HG03097 (cell line): ENCODE data around the gene PADI1.

Experiments
- ATAC-seq: cut with Tn5 transposase; IDR thresholded peaks from one replicate; pipeline ENCODE4 v1.9.1; 2021; ENCODE audit not compliant: unreplicated experiment, low FRiP score

PADI1 gene, protein sequence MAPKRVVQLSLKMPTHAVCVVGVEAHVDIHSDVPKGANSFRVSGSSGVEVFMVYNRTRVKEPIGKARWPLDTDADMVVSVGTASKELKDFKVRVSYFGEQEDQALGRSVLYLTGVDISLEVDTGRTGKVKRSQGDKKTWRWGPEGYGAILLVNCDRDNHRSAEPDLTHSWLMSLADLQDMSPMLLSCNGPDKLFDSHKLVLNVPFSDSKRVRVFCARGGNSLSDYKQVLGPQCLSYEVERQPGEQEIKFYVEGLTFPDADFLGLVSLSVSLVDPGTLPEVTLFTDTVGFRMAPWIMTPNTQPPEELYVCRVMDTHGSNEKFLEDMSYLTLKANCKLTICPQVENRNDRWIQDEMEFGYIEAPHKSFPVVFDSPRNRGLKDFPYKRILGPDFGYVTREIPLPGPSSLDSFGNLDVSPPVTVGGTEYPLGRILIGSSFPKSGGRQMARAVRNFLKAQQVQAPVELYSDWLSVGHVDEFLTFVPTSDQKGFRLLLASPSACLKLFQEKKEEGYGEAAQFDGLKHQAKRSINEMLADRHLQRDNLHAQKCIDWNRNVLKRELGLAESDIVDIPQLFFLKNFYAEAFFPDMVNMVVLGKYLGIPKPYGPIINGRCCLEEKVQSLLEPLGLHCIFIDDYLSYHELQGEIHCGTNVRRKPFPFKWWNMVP

DNA sequence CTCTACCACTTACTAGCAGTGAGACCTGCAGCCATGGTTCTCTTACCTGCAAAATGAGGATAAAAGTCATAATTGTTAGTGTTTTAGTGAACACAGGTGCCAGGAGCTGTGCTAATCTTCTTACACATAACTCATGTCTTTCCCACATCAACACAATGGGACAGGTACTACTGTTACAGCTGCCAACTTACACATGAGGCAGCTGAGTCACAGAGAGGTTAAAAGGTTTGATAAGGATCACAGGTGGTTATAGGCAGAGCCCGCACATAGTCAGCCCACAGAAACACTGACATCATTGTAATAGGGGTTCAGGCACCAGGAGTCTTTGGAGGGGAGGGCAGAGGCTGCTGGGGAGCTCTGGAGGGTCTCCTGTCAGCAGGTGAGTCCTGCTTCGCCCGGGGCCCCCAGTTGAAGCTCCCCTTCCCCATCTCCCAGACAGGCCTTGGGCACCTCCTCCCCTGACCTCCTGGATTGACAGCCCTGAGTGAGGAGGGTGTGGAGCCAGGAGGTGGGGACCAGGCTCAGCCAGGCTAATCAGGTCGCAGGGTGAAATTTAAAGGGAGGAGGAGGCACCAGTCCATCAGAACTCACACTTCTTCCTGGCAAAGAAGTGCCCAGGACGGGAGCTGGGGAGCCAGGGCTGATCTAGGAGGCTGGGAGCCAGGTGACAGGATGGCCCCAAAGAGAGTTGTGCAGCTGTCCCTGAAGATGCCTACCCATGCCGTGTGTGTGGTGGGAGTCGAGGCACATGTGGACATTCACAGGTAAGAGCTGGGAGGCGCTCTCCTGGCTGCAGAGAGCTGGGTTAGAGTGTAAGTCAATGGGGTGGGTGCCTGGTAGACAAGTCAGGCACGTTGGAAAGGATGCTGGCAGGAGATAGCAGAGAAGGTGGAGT is at the start of gene PADI1:
TSS of gene PADI1 (plus strand) at position 583 of the 895 bp plus-strand sequence. CDS start at position 673, 90 bp downstream.
- no peak for ATAC-seq

DNA sequence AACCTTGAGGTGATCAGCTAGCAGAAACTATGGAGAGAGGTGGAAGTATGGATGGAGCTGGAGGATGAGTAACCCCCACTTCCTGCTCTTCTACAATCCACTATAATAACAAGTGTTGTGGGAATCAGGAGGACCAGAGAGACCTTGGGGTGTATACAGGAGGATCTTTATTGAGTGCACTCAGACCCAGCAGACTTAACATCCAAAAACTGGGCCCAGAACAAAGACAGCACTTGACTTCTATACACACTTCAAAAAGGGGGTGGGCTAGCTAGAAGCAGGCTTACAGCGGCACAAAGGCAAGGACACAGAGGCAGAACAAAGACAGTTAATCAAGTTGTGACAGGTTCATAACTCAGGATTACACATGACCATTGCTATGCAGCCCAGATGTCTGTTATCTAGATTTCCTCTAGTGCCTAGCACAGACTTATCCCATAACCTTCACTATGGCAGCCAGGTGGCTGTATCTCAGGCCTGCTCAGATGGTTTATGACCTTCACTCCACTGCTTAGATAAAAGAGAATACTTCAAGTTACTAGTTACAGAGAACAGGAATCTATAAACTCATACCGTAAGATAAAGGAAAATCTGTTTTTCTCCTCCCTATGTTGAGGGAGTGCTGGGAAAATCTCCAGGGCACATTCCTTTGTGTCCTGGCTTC is 49.5 kb upstream of the PADI1 start:
- no peak for ATAC-seq

DNA sequence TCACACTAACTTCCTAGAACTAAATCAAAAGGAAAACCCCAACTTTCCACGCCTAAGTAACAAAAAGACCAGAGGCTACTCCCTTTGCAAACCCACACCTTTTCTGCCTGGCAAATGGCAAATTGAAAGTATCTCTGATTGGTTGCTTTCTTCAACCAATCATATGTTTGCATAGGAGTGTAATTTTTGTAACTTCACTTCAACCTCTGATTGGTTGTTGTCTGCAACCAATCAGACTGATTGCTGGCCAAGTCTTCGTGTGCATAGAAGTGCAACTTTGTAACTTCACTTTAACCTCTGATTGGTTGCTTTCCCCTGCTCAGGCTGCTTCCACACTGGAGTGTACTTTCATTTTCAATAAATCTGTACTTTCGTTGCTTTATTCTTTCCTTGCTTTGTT is 48.8 kb upstream of the PADI1 start:
- no peak for ATAC-seq

DNA sequence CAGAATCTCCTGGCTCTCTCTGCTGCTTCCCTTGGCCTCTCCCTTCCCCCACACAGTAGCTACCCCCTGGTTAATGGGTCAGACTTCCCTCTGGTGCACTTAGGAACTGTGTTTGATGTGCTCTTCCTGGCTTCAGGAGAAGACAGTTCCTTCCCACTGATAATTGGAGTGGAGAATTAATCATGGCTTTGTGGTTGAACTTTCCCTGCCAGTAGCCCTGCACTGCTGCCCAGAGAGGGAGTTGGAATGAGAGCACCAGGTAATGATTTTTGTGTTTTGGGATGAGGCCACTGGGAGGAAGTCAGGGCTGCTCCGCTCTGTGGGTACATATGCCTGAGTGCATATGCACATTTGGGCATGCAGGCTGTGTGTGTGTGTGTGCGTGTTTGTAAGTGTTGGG is 46.0 kb upstream of the PADI1 start:
- no peak for ATAC-seq

DNA sequence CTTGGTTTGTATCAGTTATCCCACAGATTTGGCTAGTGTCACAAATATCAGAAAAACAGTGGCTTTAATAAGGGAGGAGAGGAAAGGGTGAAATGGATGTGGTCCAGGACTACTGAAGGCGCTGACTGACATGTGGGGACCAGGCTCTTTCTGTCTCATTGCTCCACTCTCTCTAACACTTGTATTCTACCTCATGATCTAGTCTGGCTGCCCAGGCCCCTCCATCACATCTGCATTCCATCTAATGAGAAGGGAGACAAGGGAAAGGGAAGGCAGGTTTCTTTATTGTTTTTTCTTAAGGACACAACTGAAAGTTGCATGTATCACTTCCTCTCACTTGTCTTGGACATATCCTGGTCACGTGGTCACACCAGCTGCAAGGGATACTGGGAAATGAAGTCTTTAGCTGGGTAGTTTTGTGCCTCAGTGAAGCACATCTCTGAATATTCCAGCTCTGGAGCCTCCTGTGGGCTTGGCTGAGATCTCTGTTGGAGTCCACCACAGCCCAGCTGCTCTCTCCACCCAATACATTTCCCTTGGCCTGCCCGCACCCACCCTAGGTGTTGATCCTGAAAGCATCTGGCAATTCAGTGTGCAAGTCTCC is 43.7 kb upstream of the PADI1 start:
- ATAC-seq, result no peak

DNA sequence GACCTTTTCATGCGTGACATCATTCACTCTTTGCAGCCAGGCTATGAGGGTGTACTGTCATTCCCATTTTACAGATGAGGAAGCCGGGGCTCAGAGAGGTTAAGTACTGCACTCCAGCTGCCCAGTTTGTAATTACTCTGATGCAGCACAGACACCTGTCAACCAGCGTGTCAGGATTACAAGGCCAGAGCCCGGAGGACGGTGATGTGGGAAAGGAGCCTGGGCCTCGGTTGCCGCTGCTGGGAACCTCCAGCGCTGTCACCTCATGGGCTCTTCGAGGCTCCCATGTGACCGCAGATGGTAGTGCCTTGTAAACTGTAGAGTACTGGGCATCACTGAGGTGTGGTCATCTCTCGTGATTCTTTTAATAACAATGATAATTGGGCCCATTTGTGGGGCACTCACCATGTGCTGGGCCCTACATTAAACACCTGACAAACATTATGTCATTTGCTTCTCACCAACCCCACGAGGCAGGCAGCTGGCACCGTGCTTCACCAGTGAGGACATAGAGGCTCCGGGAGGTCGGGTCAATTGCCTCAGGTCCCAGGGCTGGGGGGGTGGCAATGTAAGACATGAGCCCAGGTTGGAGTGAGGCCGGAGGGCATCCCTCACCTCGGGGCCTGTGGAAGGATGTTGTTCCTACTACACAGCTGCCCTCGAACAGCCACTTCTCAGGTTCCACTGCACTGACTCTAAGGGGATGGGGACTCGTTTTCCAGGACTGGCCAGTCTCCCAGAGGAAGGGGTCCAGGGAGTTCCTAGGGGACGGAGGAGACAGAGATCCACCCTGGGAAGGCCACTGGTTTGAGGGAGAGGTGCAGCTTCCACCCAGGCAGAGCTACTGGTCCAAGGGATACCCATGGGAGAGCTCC is 42.8 kb upstream of the PADI1 start:
- ATAC-seq, result no peak

DNA sequence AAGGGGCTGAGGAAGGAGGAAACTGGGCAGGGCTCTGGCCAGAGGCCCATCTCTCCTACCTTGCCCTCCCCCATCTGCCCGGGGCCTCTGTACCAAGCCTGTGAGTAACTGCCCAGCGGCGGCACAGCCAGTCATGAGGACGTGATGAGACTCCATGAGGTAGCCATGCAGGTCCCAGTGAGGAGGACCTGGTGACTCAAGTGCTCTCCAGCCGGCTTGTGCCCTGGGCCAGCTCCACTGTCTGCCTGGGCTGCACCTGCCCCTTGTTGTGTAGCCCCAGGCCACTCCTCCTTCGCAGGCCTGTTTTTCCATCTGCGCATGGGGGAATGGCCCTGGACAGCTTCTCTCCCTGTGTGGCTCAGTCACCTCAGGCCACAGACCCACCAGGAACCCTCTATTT is 42.0 kb upstream of the PADI1 start:
- no peak for ATAC-seq

GRCh38 chr1:17163371-17163770 is 41.6 kb upstream of the PADI1 start:
- ATAC-seq, result no peak

DNA sequence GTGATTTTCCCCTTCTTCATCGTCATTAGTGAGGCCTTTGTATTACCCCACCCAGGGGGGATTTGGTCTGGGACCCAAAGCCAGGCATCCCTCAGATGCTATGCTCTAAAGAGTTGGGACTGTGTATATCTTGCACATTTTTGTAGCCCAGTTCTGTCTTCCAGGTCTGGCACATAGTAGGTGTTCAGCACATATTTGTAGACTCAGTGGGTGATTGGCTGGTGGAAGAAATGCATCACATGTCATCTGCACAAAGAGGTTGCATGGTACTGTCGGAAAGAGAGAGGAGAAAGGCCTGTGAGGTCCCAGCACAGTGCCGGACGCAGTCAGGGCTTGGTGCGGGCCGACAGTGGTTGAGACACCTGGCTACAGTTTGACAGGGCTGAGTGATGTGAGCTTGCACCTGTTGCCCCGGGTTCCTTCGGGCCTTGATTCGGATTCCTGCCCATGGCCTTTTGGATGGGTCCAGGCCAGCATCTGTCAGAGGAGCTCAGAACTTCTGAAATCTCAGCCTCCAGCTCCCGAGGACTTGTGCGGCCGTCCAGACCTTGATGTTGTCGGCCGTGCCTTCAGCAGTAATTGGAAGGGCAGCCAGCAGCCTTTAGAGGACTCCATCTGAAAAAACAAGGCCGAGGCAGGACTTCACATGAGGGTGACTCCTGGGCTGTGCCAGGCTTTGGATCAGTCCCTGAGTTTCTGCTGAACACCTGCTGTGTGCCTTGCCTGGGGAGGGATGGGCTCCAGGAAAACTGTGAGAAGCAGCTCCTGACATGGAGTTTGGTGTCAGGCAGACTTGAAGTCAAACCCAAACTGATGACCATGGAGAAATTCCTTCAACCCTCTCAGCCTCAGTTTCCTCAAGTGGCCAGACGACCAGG is 40.9 kb upstream of the PADI1 start:
- no peak for ATAC-seq

DNA sequence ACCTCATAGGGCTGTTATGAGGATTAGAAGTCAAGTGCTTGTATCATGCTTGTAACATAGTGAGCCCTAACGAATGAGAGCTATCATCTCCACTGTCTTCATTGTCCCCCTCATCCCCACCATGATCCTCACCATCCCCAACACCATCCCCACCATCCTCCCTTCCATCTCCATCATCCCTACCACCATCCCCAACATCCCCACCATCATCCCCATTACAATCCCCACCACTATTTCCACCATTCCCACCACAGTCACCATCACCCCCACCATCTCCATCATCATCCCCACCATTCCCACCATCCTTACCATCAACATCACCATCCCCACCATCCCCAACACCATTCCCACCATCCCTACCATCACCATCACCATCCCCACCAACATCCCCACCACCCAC is 39.1 kb upstream of the PADI1 start:
- ATAC-seq, result no peak

DNA sequence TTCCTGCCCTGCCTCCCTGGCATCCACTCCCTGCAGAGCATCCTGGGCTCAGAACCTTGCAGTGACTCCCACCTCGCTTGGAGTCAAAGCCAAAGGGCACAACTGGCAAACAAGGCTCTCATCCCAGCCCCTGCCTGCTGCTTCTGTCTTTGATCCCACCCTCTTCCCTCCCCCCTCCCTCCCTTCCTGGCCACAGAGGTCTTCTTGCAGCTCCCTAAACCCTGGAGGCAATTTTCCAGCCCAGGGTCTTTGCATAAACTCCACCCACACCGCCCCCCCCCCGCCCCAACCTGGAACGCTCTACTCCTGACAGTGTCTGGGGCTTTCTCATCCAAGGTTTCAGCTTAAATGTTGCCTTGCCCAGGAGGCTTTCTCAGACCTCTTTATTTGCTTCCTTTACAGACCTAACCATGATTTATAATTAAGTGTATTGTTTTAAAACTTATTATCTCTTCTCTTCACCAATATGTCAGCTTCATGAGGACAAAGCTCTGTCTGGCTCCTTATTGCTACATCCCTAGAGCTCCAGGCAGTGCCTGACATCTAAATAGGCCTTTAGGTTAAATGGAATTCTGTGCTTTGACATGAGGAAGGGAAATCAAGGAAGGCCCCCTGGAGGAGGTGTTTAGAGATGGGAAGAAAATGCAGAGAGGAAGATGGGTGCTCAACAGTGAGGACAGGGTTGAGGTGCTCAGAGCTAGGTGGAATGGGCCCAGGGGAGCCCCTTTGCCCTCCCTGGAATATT is 37.7 kb upstream of the PADI1 start:
- ATAC-seq, result no peak

DNA sequence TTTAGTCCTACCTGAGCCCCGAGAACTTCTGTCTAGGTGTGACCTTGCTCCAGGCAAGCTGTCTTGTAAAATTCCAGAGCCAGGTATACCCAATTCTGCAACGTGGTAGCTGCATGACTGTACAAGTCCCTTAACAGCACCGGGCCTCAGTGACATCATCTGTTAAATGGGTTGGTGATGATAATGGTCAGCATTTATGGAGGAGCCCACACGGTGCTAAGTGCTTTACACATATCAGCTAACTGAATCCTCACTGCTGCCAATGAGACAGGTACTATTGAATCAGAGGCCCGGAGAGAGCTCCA is 37.2 kb upstream of the PADI1 start:
- ATAC-seq, result no peak

- ATAC-seq, result no peak
Measured at GRCh38 chr1:17168091-17168876, 36.6 kb upstream of the PADI1 start.

GRCh38 chr1:17170571-17170970 is 34.4 kb upstream of the PADI1 start:
- no peak for ATAC-seq

DNA sequence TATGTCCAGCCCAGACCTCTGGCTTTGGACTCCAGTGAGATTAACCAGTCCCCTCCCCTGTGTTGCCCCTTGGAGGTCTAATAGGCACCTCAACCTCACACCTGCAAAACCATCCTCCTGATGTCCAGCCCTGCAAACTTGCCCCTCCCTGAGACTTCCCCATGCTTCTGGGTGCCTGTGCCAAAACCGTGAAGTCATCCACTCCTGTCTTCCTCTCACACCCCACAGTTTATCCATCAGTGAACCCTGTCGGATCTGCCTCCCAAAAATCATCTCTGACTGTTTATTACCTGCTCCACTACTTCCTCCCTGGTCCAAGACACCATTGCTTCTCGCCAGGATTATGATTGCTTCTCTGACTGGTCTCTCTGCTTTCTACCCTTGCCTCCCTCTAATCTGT is 31.7 kb upstream of the PADI1 start:
- ATAC-seq, result no peak

- ATAC-seq, result no peak
Measured at GRCh38 chr1:17176306-17177061, 28.4 kb upstream of the PADI1 start.
